H1 (cell line): ENCODE results near the gene TBX21. TPM values are rescaled to one million over a fixed set of nuclear protein-coding genes. Genes with fewer than 3 reads are reported as not detected.

Experiments used
- CTCF ChIA-PET: fragments of 300-600 bp; sonication (Branson Sonifier 250); formaldehyde crosslinking; loops from one replicate; lab custom pipeline; 2021; ENCODE audit not compliant: partially characterized antibody; lab: Charles Lee
- POLR2A ChIA-PET: fragments of 300-600 bp; sonication (Branson Sonifier 250); formaldehyde crosslinking; loops from one replicate; lab custom pipeline; 2021; ENCODE audit warnings: inconsistent platforms; ENCODE audit not compliant: partially characterized antibody; lab: Charles Lee
- DNase-seq, 2 experiments: peaks; one replicate each; pipeline versions ENCODE4 v3.0.0 to v3.0.0-alpha.2; 2010 to 2022; ENCODE audit warnings: low spot score in 2 of 2, low read depth in 1 of 2, mixed read lengths in 1 of 2
- FAIRE-seq: peaks from 2 replicates; lab custom pipeline; 2011; peaks lifted over from hg19 to GRCh38; lab: Jason Lieb, UNC
- H2AFZ ChIP-seq: 2 replicates; pipeline ENCODE4 v1.8.1; 2012; ENCODE audit warnings: low read length, inconsistent platforms
- H2AK5ac ChIP-seq: 2 replicates; pipeline ENCODE4 v1.6.1; 2013; ENCODE audit warnings: low read depth, low read length
- H2BK120ac ChIP-seq: replicated peaks from 2 replicates; pipeline ENCODE3; 2013; ENCODE audit warnings: low read depth, low read length, inconsistent platforms
- H2BK12ac ChIP-seq: 2 replicates; pipeline ENCODE4 v1.6.1; 2013; ENCODE audit warnings: low read depth, low read length
- H2BK15ac ChIP-seq: 2 replicates; pipeline ENCODE4 v1.6.1; 2013; ENCODE audit warnings: low read length
- H2BK20ac ChIP-seq: 2 replicates; pipeline ENCODE4 v1.6.1; 2013; ENCODE audit warnings: low read length
- H2BK5ac ChIP-seq: 2 replicates; pipeline ENCODE4 v1.6.1; 2013; ENCODE audit warnings: low read depth, low read length
- H3K14ac ChIP-seq: 2 replicates; pipeline ENCODE4 v1.6.1; 2013; ENCODE audit warnings: inconsistent platforms; ENCODE audit not compliant: insufficient read length
- H3K18ac ChIP-seq: 2 replicates; pipeline ENCODE4 v1.6.1; 2013; ENCODE audit warnings: low read length; ENCODE audit errors: extremely low read depth
- H3K23ac ChIP-seq: 2 replicates; pipeline ENCODE4 v1.6.1; 2013; ENCODE audit warnings: inconsistent platforms; ENCODE audit not compliant: insufficient read length
- H3K23me2 ChIP-seq: 2 replicates; pipeline ENCODE4 v1.6.1; 2013; ENCODE audit warnings: low read depth, low read length
- H3K27ac ChIP-seq: 2 replicates; pipeline ENCODE4 v1.6.1; 2011; ENCODE audit warnings: low read depth, low read length, inconsistent platforms
- H3K27me3 ChIP-seq, 4 experiments: replicated peaks in 1 of 4; 1 replicate in 1 of 4; 2 replicates in 3 of 4; pipeline versions ENCODE4 v1.6.1 to v1.8.1; 2011 to 2013; ENCODE audit warnings: low read length in 3 of 4, mild to moderate bottlenecking in 3 of 4, inconsistent platforms in 2 of 4, mixed read lengths in 2 of 4, moderate library complexity in 1 of 4; ENCODE audit not compliant: control insufficient read depth in 3 of 4, insufficient read depth in 3 of 4; ENCODE audit errors: extremely low read depth in 1 of 4
- H3K36me3 ChIP-seq, 4 experiments: 2 replicates each; pipeline versions ENCODE4 v1.6.1 to v1.8.1; 2011 to 2013; ENCODE audit warnings: mild to moderate bottlenecking in 4 of 4, low read length in 3 of 4, moderate library complexity in 2 of 4, control low read depth in 1 of 4, inconsistent platforms in 1 of 4; ENCODE audit not compliant: insufficient read depth in 4 of 4, control insufficient read depth in 2 of 4
- H3K4ac ChIP-seq: replicated peaks from 2 replicates; pipeline ENCODE3; 2013; ENCODE audit warnings: low read length, low read depth, mixed read lengths, inconsistent platforms; ENCODE audit not compliant: insufficient read length
- H3K4me1 ChIP-seq, 4 experiments: replicated peaks in 1 of 4; 1 replicate in 1 of 4; 2 replicates in 3 of 4; pipeline versions ENCODE4 v1.6.1 to v1.8.1; 2011 to 2013; ENCODE audit warnings: low read length in 3 of 4, inconsistent platforms in 2 of 4, mixed read lengths in 1 of 4; ENCODE audit not compliant: insufficient read depth in 4 of 4, control insufficient read depth in 3 of 4
- H3K4me2 ChIP-seq, 2 experiments: 2 replicates each; pipeline versions ENCODE4 v1.6.1 to v1.8.1; 2011 to 2013; ENCODE audit warnings: low read depth in 2 of 2, low read length in 2 of 2, control low read depth in 1 of 2, inconsistent platforms in 1 of 2, mild to moderate bottlenecking in 1 of 2; ENCODE audit not compliant: insufficient read depth in 1 of 2
- H3K4me3 ChIP-seq, 4 experiments: fragments of 200-600, 300-600 bp in 1 of 4; sonication (generic), shearing (Covaris generic), sonication (Bioruptor Twin) in 1 of 4; 2 replicates each; pipeline versions ENCODE4 v1.5.1 to v1.8.1; 2011 to 2016; ENCODE audit warnings: low read length in 4 of 4, low read depth in 3 of 4, control low read depth in 2 of 4, inconsistent platforms in 2 of 4, mild to moderate bottlenecking in 2 of 4, mixed read lengths in 1 of 4, moderate library complexity in 1 of 4; ENCODE audit not compliant: insufficient read depth in 2 of 4; ENCODE audit errors: extremely low read depth in 1 of 4
- H3K56ac ChIP-seq: replicated peaks from 2 replicates; pipeline ENCODE3; 2013; ENCODE audit warnings: low read depth, mild to moderate bottlenecking, mixed read lengths, low read length, inconsistent platforms; ENCODE audit not compliant: insufficient read length
- H3K79me1 ChIP-seq: 2 replicates; pipeline ENCODE4 v1.6.1; 2013; ENCODE audit warnings: low read depth, low read length, control low read depth
- H3K79me2 ChIP-seq, 2 experiments: 2 replicates each; pipeline versions ENCODE4 v1.6.1 to v1.8.1; 2012 to 2013; ENCODE audit warnings: low read length in 2 of 2, mild to moderate bottlenecking in 2 of 2, inconsistent platforms in 1 of 2; ENCODE audit not compliant: insufficient read depth in 2 of 2, control insufficient read depth in 1 of 2
- H3K9ac ChIP-seq, 4 experiments: replicated peaks in 1 of 4; 1 replicate in 1 of 4; 2 replicates in 3 of 4; pipeline versions ENCODE4 v1.6.1 to v1.8.1; 2011 to 2013; ENCODE audit warnings: low read depth in 3 of 4, low read length in 3 of 4, control low read depth in 2 of 4, mild to moderate bottlenecking in 2 of 4, moderate library complexity in 2 of 4, inconsistent platforms in 1 of 4; ENCODE audit errors: extremely low read depth in 1 of 4
- H3K9me3 ChIP-seq, 2 experiments: 2 replicates each; pipeline versions ENCODE4 v1.6.1 to v1.8.1; 2012 to 2013; ENCODE audit warnings: mild to moderate bottlenecking in 2 of 2, moderate library complexity in 2 of 2, control low read depth in 1 of 2, inconsistent platforms in 1 of 2, low read depth in 1 of 2, low read length in 1 of 2, mixed read lengths in 1 of 2; ENCODE audit not compliant: insufficient read depth in 2 of 2
- H4K20me1 ChIP-seq, 2 experiments: replicated peaks in 1 of 2; 2 replicates each; pipeline versions ENCODE3 to v1.8.1; 2011 to 2013; ENCODE audit warnings: inconsistent platforms in 2 of 2, low read length in 2 of 2, mild to moderate bottlenecking in 1 of 2; ENCODE audit not compliant: insufficient read depth in 2 of 2, control insufficient read depth in 1 of 2
- H4K5ac ChIP-seq: 2 replicates; pipeline ENCODE4 v1.6.1; 2013; ENCODE audit warnings: low read length, low read depth, mixed read lengths, inconsistent platforms; ENCODE audit not compliant: insufficient read length
- H4K8ac ChIP-seq: 2 replicates; pipeline ENCODE4 v1.8.0; 2013; ENCODE audit warnings: mild to moderate bottlenecking, moderate library complexity, low read length, inconsistent platforms; ENCODE audit not compliant: insufficient read depth; ENCODE audit errors: extremely low read depth
- H4K91ac ChIP-seq: replicated peaks from 2 replicates; pipeline ENCODE3; 2013; ENCODE audit warnings: low read length, mixed read lengths, inconsistent platforms; ENCODE audit not compliant: insufficient read length
- GTF2F1 ChIP-seq: IDR thresholded peaks from 2 replicates; pipeline ENCODE4 v1.6.1; 2012; ENCODE audit warnings: low read depth, low read length, improper control_type of control experiment, borderline replicate concordance
- NRF1 ChIP-seq: IDR thresholded peaks from 2 replicates; pipeline ENCODE4 v1.6.1; 2011; ENCODE audit warnings: mild to moderate bottlenecking, low read depth, low read length, improper control_type of control experiment
- RAD21 ChIP-seq, 2 experiments: IDR thresholded peaks in 1 of 2; conservative IDR thresholded peaks in 1 of 2; 2 replicates each; pipeline ENCODE4 v1.6.1; 2011; ENCODE audit warnings: low read depth in 2 of 2, low read length in 2 of 2, improper control_type of control experiment in 1 of 2, inconsistent platforms in 1 of 2, mild to moderate bottlenecking in 1 of 2, moderate library complexity in 1 of 2
- SIRT6 ChIP-seq: IDR thresholded peaks from one replicate; pipeline ENCODE4 v1.7.1; 2012; ENCODE audit warnings: low read length, inconsistent platforms
- SP4 ChIP-seq: IDR thresholded peaks from 2 replicates; pipeline ENCODE4 v1.6.1; 2012; ENCODE audit warnings: low read length, inconsistent platforms
- SRF ChIP-seq: IDR thresholded peaks from 2 replicates; pipeline ENCODE4 v1.6.1; 2011; ENCODE audit warnings: mild to moderate bottlenecking, low read depth, low read length, moderate library complexity
- TBP ChIP-seq: IDR thresholded peaks from 2 replicates; pipeline ENCODE4 v1.6.1; 2011; ENCODE audit warnings: low read depth, low read length, improper control_type of control experiment
- WGBS, 2 experiments: shearing (Covaris generic) in 1 of 2; methylation state at CpG; one replicate each; pipeline versions ENCODE4 v1.1.6 to v1.1.7; 2013 to 2015; ENCODE audit warnings: low lambda C conversion rate in 2 of 2, mixed read lengths in 2 of 2, inconsistent platforms in 1 of 2, low coverage in 1 of 2, missing lambda C conversion rate in 1 of 2; ENCODE audit not compliant: insufficient replicate concordance in 2 of 2, insufficient coverage in 1 of 2, insufficient read length in 1 of 2; ENCODE audit errors: extremely low coverage in 1 of 2, missing lambda C conversion rate in 1 of 2; 5-methylcytosine and 5-hydroxymethylcytosine counted together
- polyA plus RNA-seq, 7 experiments: library from polyadenylated mRNA; depleted of rRNA in 3 of 7; stranded (reverse) in 5 of 7; unstranded in 2 of 7; fragments of >200 nt in 5 of 7; fragments of 200-250 nt in 2 of 7; gene quantifications; 1 replicate in 5 of 7; 2 replicates in 1 of 7; 4 replicates in 1 of 7; pipeline versions ENCODE4 v1.2.1 to v1.2.3, GENCODE V29; 2011 to 2013; ENCODE audit warnings: missing spikeins in 2 of 7, mixed read lengths in 2 of 7
- total RNA-seq: library from RNA; stranded (reverse); fragmentation: NEBNext Ultra II Directional; extraction: Animal tissue kit (Norgen Biotek cat#: 25700); gene quantifications from 2 replicates; pipeline ENCODE4 v1.2.1, GENCODE V29; 2021
- TF ChIP-seq, protein P1 (sequence below): IDR thresholded peaks from 2 replicates; pipeline ENCODE4 v1.6.1; 2012; ENCODE audit warnings: inconsistent platforms
- TF ChIP-seq, protein P2 (sequence below): IDR thresholded peaks from 2 replicates; pipeline ENCODE4 v1.6.1; 2012; ENCODE audit warnings: inconsistent platforms

TBX21 gene
- total and polyA plus RNA-seq, 2 of the 8 experiments (the other 6 are each of a cell fraction or from before 2014, with no cell fraction given) = not detected

DNA sequence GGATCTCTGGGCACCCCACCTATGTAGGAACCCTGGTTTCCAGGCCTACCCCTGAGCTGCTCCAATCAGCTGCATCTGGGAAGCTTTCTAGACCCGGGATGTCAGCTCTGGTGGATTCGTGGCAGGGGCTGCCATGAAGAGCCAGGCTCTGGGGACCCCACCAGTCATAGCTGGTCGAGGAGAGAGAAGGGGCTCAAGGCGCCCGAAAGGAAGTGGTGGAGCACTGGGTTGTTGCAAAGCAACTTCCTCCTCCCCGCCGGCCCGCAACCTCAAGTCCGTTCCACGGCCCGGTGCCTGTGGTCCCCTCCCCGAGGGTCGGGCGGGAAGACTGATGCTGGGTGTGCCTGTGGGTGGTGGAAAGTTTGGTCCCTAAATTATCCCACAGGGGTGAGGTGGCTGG lies 28.9 kb upstream of the TBX21 start:
- Histone ChIP-seq H3K79me1 (no peaks in the 10 kb centered on the region), H2BK15ac (no peak overlapping the region), H3K4me3 (no peak overlapping the region), H2BK120ac (no peak overlapping the region), H3K4ac (no peak overlapping the region), H3K23me2 (peaks cover 2% of the 10 kb centered on the region; the same call in 1 of the 2 replicates), H2BK12ac (no peak overlapping the region), H2BK20ac (no peak overlapping the region), H3K4me1 (peaks cover 0 to 3% (median 2%) of the 10 kb centered on the region in 4 experiments; a peak in 5 of 7 replicates), H2AK5ac (no peak overlapping the region), H3K4me2 (no peak overlapping the region), H3K23ac (no peak overlapping the region), H3K79me2 (no peaks in the 10 kb centered on the region), H4K91ac (no peak overlapping the region), H4K8ac (no peak overlapping the region), H4K5ac (no peak overlapping the region), H3K18ac (no peak overlapping the region), H3K27ac (no peak overlapping the region), H3K9me3 (no peaks in the 10 kb centered on the region), H3K14ac (no peak overlapping the region), H3K27me3 (peaks cover 0 to 8% (median 2%) of the 10 kb centered on the region in 4 experiments; a peak in 4 of 7 replicates), H4K20me1 (peaks cover 0 to 2% of the 10 kb centered on the region in 2 experiments), H2BK5ac (no peak overlapping the region), H3K9ac (no peak overlapping the region), H3K56ac (no peak overlapping the region), H3K36me3 (no peaks in the 10 kb centered on the region), H2AFZ (no peak overlapping the region)
- 82% methylated on average over 12 of the region's 14 CpGs; no CpG with 5 or more reads in 1 of the 2 experiments for WGBS, 2 experiments
- ChIA-PET CTCF (interaction anchor here (0.8 to 19.8 kb wide), 6 partner anchors 12 to 98 kb away, joined by 3 to 441 read pairs (median 3); partner anchors contain the start of gene TBX21), POLR2A (interaction anchor here (0.7 to 2.3 kb wide), 6 partner anchors 11 to 106 kb away, joined by 3 to 6 read pairs (median 4); no protein-coding TSS in a partner anchor)
- DNase-seq = no peak
- TF ChIP-seq, protein P1, sequence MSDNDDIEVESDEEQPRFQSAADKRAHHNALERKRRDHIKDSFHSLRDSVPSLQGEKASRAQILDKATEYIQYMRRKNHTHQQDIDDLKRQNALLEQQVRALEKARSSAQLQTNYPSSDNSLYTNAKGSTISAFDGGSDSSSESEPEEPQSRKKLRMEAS = no peak
- TF ChIP-seq NRF1 (no peak), SRF (no peak), TBP (no peak), SIRT6 (no peak), GTF2F1 (no peak), SP4 (no peak), RAD21 (IDR thresholded peaks at IDR 0.05 in 1 of 2, conservative IDR thresholded peaks at IDR 0.05 in 1 of 2; ENCODE audit: low read depth in 2 of 2, low read length in 2 of 2) (no peak)
- TF ChIP-seq, protein P2, sequence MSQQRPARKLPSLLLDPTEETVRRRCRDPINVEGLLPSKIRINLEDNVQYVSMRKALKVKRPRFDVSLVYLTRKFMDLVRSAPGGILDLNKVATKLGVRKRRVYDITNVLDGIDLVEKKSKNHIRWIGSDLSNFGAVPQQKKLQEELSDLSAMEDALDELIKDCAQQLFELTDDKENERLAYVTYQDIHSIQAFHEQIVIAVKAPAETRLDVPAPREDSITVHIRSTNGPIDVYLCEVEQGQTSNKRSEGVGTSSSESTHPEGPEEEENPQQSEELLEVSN = no peak
- no peak for FAIRE-seq
